Glutamatergic neuron (in vitro differentiated cells): ENCODE measurements around the gene NCBP2L. TPM values are rescaled to one million over a fixed set of nuclear protein-coding genes. Genes with fewer than 3 reads are reported as not detected.
A peak's percentile ranks its signal among the peaks of the same experiment; 100 is the strongest.

Experiments
- DNase-seq: peaks from one replicate; pipeline ENCODE4 v3.0.0; 2022
- H3K27ac Mint-ChIP-seq: one replicate; pipeline ENCODE4 v1.8.0; 2020; ENCODE audit warnings: mild to moderate bottlenecking, mixed read lengths, inconsistent platforms; ENCODE audit not compliant: unreplicated experiment
- H3K27me3 Mint-ChIP-seq: one replicate; pipeline ENCODE4 v1.8.0; 2020; ENCODE audit warnings: mild to moderate bottlenecking, moderate library complexity, mixed read lengths, inconsistent platforms; ENCODE audit not compliant: unreplicated experiment
- H3K36me3 Mint-ChIP-seq: one replicate; pipeline ENCODE4 v1.8.0; 2020; ENCODE audit warnings: mild to moderate bottlenecking, mixed read lengths, inconsistent platforms; ENCODE audit not compliant: unreplicated experiment
- H3K4me1 Mint-ChIP-seq: one replicate; pipeline ENCODE4 v1.8.0; 2020; ENCODE audit warnings: mild to moderate bottlenecking, low read depth, mixed read lengths, inconsistent platforms; ENCODE audit not compliant: unreplicated experiment
- H3K4me3 Mint-ChIP-seq: one replicate; pipeline ENCODE4 v1.8.0; 2020; ENCODE audit warnings: mild to moderate bottlenecking, mixed read lengths, inconsistent platforms; ENCODE audit not compliant: unreplicated experiment
- H3K9me3 Mint-ChIP-seq: one replicate; pipeline ENCODE4 v1.8.0; 2020; ENCODE audit warnings: mild to moderate bottlenecking, moderate library complexity, mixed read lengths, inconsistent platforms; ENCODE audit not compliant: unreplicated experiment
- long read RNA-seq: library from polyadenylated mRNA; unstranded; transcript quantifications from one replicate; pipeline ENCODE4 v2.0.0, GENCODE V29; 2020; ENCODE audit not compliant: unreplicated experiment
- total RNA-seq: library from RNA; stranded (reverse); fragmentation: NEBNext Ultra II Directional; extraction: Animal tissue kit (Norgen Biotek cat#: 25700); gene quantifications from one replicate; pipeline ENCODE4 v1.2.1, GENCODE V29; 2021; ENCODE audit not compliant: unreplicated experiment
- TF ChIP-seq, protein P1 (sequence below): fragments of 200-600 bp; sonication (generic); IDR thresholded peaks from one replicate; pipeline ENCODE4 v1.5.0; 2021; ENCODE audit not compliant: partially characterized antibody, unreplicated experiment

The NCBP2L gene
- not detected for total RNA-seq
- long read RNA-seq: 0 reads

DNA sequence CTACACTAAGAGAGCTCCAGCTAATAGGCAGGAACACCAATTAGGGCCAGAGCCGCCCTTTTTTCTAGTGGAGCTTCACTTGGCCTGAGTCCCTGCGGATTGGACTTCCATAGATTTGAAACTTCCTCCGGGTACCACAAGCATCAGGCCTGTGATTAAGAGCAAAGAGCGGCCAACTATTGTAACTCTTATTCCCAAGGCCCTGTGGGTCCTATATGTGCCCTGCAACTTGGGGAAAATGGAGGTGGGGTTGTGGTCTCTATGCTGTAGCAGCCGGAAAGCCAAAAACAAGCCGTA lies at the start of gene NCBP2L:
Gene NCBP2L, plus strand, starts transcription at position 198 of the 297 bp plus-strand sequence. CDS start 16,488 bp downstream, outside the sequence.
- Mint-ChIP-seq H3K4me1 (peaks cover 2% of the 10 kb centered on the region), H3K27me3 (peaks cover 3% of the 10 kb centered on the region), H3K36me3 (no peaks in the 10 kb centered on the region), H3K27ac (no peak within 1 kb of the TSS), H3K4me3 (peak within 1 kb of the TSS; percentile 93), H3K9me3 (no peaks in the 10 kb centered on the region)
- TF ChIP-seq, protein P1, sequence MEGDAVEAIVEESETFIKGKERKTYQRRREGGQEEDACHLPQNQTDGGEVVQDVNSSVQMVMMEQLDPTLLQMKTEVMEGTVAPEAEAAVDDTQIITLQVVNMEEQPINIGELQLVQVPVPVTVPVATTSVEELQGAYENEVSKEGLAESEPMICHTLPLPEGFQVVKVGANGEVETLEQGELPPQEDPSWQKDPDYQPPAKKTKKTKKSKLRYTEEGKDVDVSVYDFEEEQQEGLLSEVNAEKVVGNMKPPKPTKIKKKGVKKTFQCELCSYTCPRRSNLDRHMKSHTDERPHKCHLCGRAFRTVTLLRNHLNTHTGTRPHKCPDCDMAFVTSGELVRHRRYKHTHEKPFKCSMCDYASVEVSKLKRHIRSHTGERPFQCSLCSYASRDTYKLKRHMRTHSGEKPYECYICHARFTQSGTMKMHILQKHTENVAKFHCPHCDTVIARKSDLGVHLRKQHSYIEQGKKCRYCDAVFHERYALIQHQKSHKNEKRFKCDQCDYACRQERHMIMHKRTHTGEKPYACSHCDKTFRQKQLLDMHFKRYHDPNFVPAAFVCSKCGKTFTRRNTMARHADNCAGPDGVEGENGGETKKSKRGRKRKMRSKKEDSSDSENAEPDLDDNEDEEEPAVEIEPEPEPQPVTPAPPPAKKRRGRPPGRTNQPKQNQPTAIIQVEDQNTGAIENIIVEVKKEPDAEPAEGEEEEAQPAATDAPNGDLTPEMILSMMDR: no peak
- no peak for DNase-seq

DNA sequence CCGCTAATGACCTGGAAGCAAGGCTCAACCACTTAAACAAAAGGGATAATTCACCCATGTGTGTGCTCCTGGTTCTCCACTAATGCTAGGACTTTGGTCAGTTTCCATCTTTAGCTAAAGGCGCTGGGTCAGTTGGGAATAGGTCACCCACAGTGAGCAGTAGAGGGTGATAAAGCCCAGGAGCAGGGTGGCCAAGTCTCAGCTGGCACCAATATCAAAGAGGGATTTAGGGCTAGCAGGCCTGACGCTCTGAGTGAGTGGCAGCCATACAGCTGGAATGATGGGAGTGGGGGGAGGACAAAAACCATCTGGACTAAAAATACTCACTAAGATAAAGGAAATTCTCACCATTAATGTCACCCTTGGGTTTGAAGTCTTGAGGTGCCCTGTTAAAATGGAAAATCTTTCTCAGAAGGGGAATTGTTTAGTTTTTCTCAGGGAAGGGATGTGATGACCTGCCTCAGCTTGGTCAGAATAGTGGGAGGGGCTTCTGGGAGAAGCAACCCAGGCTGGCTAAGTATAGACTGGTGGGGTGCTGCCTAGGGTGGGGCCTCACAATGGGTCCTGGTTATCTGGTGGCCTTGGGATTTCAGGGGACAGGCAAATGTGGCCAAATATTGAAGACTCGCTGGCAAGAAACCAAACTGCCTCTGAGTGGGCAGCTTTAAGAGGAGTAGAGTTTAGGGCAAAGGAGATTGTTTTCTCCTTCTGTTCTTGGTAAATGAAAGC lies 49.0 kb upstream of the NCBP2L start:
- Mint-ChIP-seq H3K27me3 (no peaks in the 10 kb centered on the region), H3K36me3 (no peaks in the 10 kb centered on the region), H3K4me1 (peaks cover 2% of the 10 kb centered on the region), H3K4me3 (no peak overlapping the region), H3K9me3 (peaks cover 1% of the 10 kb centered on the region), H3K27ac (no peak overlapping the region)
- TF ChIP-seq, protein P1: no peak
- no peak for DNase-seq

DNA sequence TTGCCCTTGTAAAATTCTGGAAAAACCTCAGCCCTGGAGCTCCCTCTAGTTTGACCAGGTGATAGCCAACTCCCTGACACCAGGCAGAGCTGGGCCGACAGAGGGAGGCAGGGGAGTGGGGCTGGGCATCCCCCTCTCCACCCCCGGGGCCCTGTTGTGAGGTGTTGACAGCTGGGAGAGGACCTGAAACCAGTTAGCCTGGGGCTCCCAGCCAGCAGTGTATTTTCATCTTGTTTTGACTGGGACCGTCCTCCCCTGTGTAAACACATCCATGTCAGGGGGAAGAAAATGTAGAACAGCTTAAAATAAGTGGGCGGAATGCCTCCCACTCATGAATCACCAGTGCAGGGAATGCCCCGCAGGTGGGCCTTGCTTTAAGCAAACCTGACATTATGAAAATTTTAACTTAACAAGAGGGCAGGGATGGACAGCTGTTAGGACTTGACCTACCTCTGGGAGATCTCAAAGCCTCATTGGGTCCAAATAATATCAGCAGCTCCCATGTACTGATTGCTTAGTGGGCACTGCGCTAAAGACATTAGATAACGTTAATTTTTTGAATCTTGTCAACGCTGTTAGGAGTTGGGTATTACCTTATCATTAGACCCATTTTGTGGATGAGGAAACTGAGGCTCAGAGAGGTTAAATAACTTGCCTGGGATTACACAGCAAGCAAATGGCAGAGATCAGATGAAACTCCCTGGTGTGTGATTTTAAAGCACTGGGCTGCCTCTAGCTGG lies 47.8 kb upstream of the NCBP2L start:
- H3K4me1 Mint-ChIP-seq: peaks cover 2% of the 10 kb centered on the region
- TF ChIP-seq, protein P1: no peak
- no peaks in the 10 kb centered on the region for H3K36me3 Mint-ChIP-seq
- DNase-seq: no peak
- H3K9me3 Mint-ChIP-seq: peaks cover 1% of the 10 kb centered on the region
- no peaks in the 10 kb centered on the region for H3K27me3 Mint-ChIP-seq
- H3K27ac Mint-ChIP-seq: no peak overlapping the region
- no peak overlapping the region for H3K4me3 Mint-ChIP-seq

DNA sequence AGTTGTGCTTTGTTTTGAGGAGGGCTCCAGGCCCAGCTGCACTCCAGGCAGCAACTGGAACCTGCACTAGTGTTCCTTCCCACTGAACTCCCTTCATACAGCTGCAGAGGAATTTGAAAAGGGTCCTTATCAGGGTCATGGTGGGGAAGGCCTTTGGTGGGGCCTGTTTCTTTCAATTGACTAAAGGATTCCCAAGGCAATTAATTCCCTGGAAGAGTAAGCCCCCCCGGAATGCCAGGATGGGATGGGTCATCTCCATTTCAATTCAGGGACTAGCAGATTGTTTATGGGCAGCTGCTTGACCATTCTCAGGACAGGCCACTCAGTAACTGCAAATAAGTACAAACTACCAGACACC lies 47.3 kb upstream of the NCBP2L start:
- TF ChIP-seq, protein P1: no peak
- Mint-ChIP-seq H3K27me3 (no peaks in the 10 kb centered on the region), H3K4me1 (peaks cover 2% of the 10 kb centered on the region), H3K9me3 (peaks cover 1% of the 10 kb centered on the region), H3K4me3 (no peak overlapping the region), H3K27ac (no peak overlapping the region), H3K36me3 (no peaks in the 10 kb centered on the region)
- DNase-seq: no peak
